ENCODE measurements around the gene TRAFD1.
"Not testable (repeated sequence)": the region's sequence is repeated elsewhere in the genome, so short reads cannot be mapped to it uniquely, and the experiment has no call there.

TRAFD1 gene

DNA sequence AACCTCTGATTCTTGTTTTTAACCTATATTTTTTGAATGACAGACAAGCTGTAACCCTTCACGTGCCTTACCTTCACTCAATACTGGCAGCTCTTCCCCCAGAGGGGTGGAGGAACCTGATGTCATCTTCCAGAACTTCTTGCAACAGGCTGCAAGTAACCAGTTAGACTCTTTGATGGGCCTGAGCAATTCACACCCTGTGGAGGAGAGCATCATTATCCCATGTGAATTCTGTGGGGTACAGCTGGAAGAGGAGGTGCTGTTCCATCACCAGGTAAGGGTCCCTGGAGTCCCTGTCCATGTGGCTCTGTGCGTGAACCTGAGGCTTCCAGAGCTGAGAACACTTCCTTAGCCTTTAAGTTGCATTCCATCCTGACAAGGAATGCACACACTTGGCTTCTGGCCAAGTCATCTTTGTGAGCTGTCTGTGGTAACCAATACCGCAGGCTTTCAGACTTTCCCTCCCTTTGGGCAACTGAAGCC lies 22.7 kb downstream of the TRAFD1 start:
- H3K27ac ChIP-seq (ENCODE audit: low read length), result no peak overlapping the region
- H3K4me3 ChIP-seq (ENCODE audit: low read length), result no peak overlapping the region
- peaks cover 58% of the 10 kb centered on the region for H3K36me3 ChIP-seq (ENCODE audit: control insufficient read depth, low read depth, low read length)
- H3K9ac ChIP-seq (ENCODE audit: low read length), result no peak overlapping the region
- H3K4me1 ChIP-seq (ENCODE audit: control insufficient read depth, low read depth, low read length), result no peaks in the 10 kb centered on the region
- no peaks in the 10 kb centered on the region for H3K27me3 ChIP-seq (ENCODE audit: control insufficient read depth, insufficient read depth, low read length)
- H3K9me3 ChIP-seq (ENCODE audit: control insufficient read depth, low read depth, low read length), result no peaks in the 10 kb centered on the region

DNA sequence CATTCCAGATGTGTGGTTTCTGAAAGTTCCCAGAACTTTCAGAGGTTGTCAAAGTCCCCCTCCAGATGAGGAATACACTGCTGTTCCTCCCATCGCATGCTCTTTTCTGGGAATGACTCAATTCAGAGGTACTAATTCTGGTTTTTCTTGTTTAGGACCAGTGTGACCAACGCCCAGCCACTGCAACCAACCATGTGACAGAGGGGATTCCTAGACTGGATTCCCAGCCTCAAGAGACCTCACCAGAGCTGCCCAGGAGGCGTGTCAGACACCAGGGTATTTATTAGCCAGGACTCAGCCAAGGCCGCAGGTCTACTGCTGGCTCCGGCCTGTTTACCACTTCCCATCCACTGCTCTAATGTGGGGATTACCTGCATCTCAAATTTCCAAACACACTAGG lies 24.2 kb downstream of the TRAFD1 start:
- no peak overlapping the region for H3K9ac ChIP-seq (ENCODE audit: low read length)
- H3K27me3 ChIP-seq (ENCODE audit: control insufficient read depth, insufficient read depth, low read length), result no peaks in the 10 kb centered on the region
- H3K27ac ChIP-seq (ENCODE audit: low read length), result no peak overlapping the region
- H3K4me3 ChIP-seq (ENCODE audit: low read length), result no peak overlapping the region
- no peaks in the 10 kb centered on the region for H3K9me3 ChIP-seq (ENCODE audit: control insufficient read depth, low read depth, low read length)
- H3K4me1 ChIP-seq (ENCODE audit: control insufficient read depth, low read depth, low read length), result no peaks in the 10 kb centered on the region
- H3K36me3 ChIP-seq (ENCODE audit: control insufficient read depth, low read depth, low read length), result peaks cover 64% of the 10 kb centered on the region

DNA sequence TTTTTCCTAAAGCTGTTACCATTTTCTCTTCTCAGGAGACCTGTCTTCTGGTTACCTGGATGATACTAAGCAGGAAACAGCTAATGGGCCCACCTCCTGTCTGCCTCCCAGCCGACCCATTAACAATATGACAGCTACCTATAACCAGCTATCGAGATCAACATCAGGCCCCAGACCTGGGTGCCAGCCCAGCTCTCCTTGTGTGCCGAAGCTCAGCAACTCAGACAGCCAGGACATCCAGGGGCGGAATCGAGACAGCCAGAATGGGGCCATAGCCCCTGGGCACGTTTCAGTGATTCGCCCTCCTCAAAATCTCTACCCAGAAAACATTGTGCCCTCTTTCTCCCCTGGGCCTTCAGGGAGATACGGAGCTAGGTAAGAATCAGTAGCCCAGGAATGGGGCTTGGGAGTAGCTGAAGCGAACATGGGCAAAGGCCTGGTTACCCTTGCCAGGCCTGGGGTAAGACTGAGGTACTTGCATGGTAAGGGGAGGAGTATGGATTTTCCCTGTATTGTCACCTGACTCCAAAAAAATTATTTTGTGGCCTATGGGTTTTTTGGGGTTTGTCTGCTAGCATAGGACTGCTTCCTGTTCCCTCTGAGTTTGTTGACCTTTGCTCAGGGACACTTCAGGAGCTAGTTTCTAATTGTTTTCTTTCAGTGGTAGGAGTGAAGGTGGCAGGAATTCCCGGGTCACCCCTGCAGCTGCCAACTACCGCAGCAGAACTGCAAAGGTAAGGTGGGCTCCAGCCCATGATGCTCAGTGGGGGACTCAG lies 26.6 kb downstream of the TRAFD1 start:
- H3K27ac ChIP-seq (ENCODE audit: low read length), result no peak overlapping the region
- H3K27me3 ChIP-seq (ENCODE audit: control insufficient read depth, insufficient read depth, low read length), result no peaks in the 10 kb centered on the region
- no peak overlapping the region for H3K9ac ChIP-seq (ENCODE audit: low read length)
- H3K9me3 ChIP-seq (ENCODE audit: control insufficient read depth, low read depth, low read length), result no peaks in the 10 kb centered on the region
- no peaks in the 10 kb centered on the region for H3K4me1 ChIP-seq (ENCODE audit: control insufficient read depth, low read depth, low read length)
- peaks cover 53% of the 10 kb centered on the region for H3K36me3 ChIP-seq (ENCODE audit: control insufficient read depth, low read depth, low read length)
- H3K4me3 ChIP-seq (ENCODE audit: low read length), result no peak overlapping the region

DNA sequence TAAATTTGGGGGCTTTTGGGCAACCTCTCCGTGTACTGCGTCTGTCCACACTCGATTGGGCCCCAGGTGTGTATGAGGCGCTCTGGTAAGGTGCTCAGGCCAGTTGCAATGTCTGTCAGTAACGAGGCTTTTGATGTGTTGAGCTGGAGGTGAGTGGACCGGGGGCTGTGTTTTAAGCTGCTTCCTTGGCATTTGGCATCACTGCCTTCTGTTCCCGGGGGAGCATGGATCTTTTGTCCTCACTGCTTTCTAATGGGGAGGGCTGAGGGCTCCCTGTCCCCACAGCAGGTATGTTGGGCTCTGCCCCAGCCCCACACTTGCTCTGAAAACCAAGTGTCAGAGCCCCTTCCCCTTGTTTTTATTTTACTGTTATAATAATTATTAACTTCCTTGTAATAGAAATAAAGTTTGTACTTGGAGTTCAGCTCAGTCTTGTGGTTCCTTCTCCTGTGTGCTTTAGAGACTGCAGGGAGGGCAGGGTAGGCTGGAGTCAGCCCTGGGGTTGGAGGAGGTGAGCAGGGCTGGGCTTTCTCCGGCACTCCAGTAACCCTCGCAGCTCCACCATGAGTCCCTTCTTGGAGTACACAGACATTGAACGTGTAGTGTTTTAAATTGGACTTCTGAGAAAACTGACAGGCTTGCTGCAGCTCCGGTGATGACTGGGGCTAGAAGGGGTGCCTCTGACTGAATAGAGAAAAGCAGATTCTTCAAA lies 28.0 kb downstream of the TRAFD1 start:
- peaks cover 49% of the 10 kb centered on the region for H3K36me3 ChIP-seq (ENCODE audit: control insufficient read depth, low read depth, low read length)
- no peak overlapping the region for H3K4me3 ChIP-seq (ENCODE audit: low read length)

DNA sequence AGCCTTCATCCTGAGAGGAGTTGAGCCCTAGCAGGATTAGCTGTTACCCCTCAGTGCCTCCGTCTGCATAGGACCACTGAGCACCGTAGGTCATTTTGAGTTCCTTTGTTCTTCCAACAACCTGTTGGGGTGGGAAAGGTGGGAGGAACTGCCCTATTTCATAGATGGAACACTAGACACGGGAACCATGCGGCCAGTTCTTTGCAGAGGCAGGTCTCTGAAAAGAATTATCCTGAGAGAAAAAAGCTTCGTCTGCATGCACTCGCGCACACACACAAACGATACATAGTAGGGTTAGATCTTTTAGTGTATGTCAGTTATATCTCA lies 28.5 kb downstream of the TRAFD1 start:
- Histone ChIP-seq H3K9me3 (ENCODE audit: control insufficient read depth, low read depth, low read length) (no peaks in the 10 kb centered on the region), H3K27ac (ENCODE audit: low read length) (no peak overlapping the region), H3K36me3 (ENCODE audit: control insufficient read depth, low read depth, low read length) (peaks cover 44% of the 10 kb centered on the region), H3K4me1 (ENCODE audit: control insufficient read depth, low read depth, low read length) (no peaks in the 10 kb centered on the region), H3K4me3 (ENCODE audit: low read length) (no peak overlapping the region), H3K27me3 (ENCODE audit: control insufficient read depth, insufficient read depth, low read length) (no peaks in the 10 kb centered on the region), H3K9ac (ENCODE audit: low read length) (no peak overlapping the region)

More for the DNA sequence above, 28.0 kb downstream of the TRAFD1 start:
- no peak overlapping the region for H3K27ac ChIP-seq (ENCODE audit: low read length)
- no peaks in the 10 kb centered on the region for H3K9me3 ChIP-seq (ENCODE audit: control insufficient read depth, low read depth, low read length)
- H3K27me3 ChIP-seq (ENCODE audit: control insufficient read depth, insufficient read depth, low read length), result no peaks in the 10 kb centered on the region
- H3K9ac ChIP-seq (ENCODE audit: low read length), result no peak overlapping the region
- no peaks in the 10 kb centered on the region for H3K4me1 ChIP-seq (ENCODE audit: control insufficient read depth, low read depth, low read length)

DNA sequence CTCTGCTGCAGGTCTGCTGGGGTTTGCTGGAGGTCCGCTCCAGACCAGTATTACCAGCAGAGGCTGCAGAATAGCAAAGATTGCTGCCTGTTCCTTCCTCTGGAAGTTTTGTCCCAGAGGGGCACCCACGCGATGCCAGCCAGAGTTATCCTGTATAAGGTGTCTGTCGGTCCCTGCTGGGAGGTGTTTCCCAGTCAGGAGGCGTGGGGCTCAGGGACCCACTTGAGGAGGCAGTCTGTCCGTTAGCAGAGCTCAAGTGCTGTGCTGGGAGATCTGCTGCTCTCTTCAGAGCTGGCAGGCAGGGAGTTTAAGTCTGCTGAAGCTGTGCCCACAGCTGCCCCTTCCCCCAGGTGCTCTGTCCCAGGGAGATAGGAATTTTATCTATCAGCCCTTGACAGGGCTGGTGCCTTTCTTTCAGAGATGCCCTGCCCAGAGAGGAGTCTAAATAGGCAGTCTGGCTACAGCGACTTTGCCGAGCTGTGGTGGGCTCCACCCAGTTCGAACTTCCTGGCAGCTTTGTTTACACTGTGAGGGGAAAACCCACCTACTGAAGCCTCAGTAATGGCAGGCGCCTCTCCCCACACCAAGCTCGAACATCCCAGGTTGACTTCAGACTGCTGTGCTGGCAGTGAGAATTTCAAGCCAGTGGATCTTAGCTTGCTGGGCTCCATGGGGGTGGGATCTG lies 33.2 kb downstream of the TRAFD1 start:
- H3K9me3 ChIP-seq (ENCODE audit: control insufficient read depth, low read depth, low read length); H3K9ac ChIP-seq (ENCODE audit: low read length); H3K4me3 ChIP-seq (ENCODE audit: low read length); H3K36me3 ChIP-seq (ENCODE audit: control insufficient read depth, low read depth, low read length); H3K27ac ChIP-seq (ENCODE audit: low read length); H3K27me3 ChIP-seq (ENCODE audit: control insufficient read depth, insufficient read depth, low read length); H3K4me1 ChIP-seq (ENCODE audit: control insufficient read depth, low read depth, low read length): not testable (repeated sequence)

DNA sequence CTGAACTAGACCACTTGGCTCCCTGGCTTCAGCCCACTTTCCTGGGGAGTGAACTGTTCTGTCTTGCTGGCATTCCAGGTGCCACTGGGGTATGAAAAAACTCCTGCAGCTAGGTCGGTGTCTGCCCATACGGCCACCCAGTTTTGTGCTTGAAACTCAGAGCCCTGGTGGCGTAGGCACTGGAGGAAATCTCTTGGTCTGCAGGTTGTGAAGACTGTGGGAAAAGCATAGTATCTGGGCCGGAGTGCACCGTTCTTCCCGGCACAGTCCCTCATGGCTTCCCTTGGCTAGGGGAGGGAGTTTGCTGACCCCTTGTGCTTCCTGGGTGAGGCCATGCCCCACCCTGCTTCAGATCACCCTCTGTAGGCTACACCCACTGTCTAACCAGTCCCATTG lies 33.8 kb downstream of the TRAFD1 start:
- Histone ChIP-seq H3K9me3 (ENCODE audit: control insufficient read depth, low read depth, low read length) (no peaks in the 10 kb centered on the region), H3K36me3 (ENCODE audit: control insufficient read depth, low read depth, low read length) (peaks cover under 1% of the 10 kb centered on the region), H3K9ac (ENCODE audit: low read length) (no peak overlapping the region), H3K27ac (ENCODE audit: low read length) (no peak overlapping the region), H3K4me1 (ENCODE audit: control insufficient read depth, low read depth, low read length) (no peaks in the 10 kb centered on the region), H3K4me3 (ENCODE audit: low read length) (no peak overlapping the region), H3K27me3 (ENCODE audit: control insufficient read depth, insufficient read depth, low read length) (no peaks in the 10 kb centered on the region)

DNA sequence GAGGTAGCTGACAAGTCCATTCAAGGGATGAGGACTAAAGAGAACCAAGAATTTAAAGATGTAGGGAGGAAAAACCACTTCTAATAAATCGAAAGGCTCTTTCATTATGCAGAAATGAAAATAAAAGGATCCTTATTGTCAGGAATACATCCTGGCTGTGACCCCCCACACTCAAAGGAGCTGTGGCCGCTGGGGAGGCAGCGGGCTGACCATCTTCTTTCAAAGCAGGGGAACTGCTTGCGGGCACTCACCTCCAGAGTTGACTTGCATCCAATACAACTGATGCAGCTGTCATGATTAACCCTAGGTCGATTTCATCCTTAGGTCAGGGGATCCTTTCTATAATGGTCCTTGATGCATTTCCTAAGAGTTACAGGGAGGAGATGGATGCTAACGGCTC lies 35.3 kb downstream of the TRAFD1 start:
- Histone ChIP-seq H3K27ac (ENCODE audit: low read length) (no peak overlapping the region), H3K9ac (ENCODE audit: low read length) (no peak overlapping the region), H3K36me3 (ENCODE audit: control insufficient read depth, low read depth, low read length) (no peaks in the 10 kb centered on the region), H3K4me3 (ENCODE audit: low read length) (no peak overlapping the region), H3K9me3 (ENCODE audit: control insufficient read depth, low read depth, low read length) (no peaks in the 10 kb centered on the region), H3K27me3 (ENCODE audit: control insufficient read depth, insufficient read depth, low read length) (no peaks in the 10 kb centered on the region), H3K4me1 (ENCODE audit: control insufficient read depth, low read depth, low read length) (no peaks in the 10 kb centered on the region)

DNA sequence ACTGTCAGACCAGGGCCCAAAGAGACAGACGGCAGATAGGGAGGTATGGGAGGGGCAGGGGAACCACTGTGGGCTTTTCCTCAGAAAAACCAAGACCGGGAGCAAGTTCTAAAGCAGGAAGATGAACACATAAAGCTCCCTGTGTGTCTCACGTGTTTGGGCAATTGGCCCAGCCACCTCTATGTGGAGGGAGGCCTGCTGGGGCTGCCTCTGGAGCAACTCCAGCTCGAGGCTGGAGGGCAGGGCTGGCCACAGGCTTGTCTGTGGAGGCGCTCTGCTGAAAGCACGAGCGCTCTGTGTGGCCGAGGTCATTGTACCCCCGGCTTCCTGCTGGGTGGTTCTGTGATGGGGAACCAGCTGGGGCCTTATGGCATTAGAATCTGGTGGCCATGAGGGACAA lies 36.4 kb downstream of the TRAFD1 start:
- H3K9ac ChIP-seq (ENCODE audit: low read length), result no peak overlapping the region

DNA sequence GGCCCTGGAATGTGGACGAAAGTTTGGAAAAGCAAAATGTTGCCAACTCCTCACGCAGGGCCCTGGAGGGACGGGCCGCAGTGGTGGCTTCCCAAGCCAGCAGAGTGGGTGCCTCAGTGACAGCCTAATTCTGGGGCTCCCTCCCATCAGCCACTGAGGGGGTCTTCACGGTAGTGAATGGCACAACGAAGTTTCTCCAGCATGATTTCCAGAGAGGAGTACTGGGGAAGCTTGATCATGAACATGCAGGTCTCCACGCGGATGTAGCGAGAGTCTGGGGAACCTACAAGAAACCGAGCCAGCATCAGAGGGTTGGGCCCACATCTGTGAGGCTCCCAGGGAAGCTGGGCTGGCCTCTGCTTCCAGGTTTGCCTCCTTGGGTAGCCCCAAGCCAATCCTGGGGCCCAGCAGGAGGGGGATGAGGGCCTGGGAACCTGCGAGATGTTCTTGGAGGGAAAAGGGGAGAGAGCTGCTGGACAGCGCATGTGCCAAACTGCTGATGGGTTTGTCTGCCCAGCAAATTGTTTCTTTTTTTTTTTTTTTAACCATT lies 37.0 kb downstream of the TRAFD1 start:
- Histone ChIP-seq H3K27ac (ENCODE audit: low read length) (no peak overlapping the region), H3K27me3 (ENCODE audit: control insufficient read depth, insufficient read depth, low read length) (no peaks in the 10 kb centered on the region), H3K9me3 (ENCODE audit: control insufficient read depth, low read depth, low read length) (no peaks in the 10 kb centered on the region), H3K36me3 (ENCODE audit: control insufficient read depth, low read depth, low read length) (no peaks in the 10 kb centered on the region), H3K4me3 (ENCODE audit: low read length) (no peak overlapping the region), H3K4me1 (ENCODE audit: control insufficient read depth, low read depth, low read length) (no peaks in the 10 kb centered on the region), H3K9ac (ENCODE audit: low read length) (no peak overlapping the region)

More for the DNA sequence above, 36.4 kb downstream of the TRAFD1 start:
- Histone ChIP-seq H3K9me3 (ENCODE audit: control insufficient read depth, low read depth, low read length) (no peaks in the 10 kb centered on the region), H3K36me3 (ENCODE audit: control insufficient read depth, low read depth, low read length) (no peaks in the 10 kb centered on the region), H3K27ac (ENCODE audit: low read length) (no peak overlapping the region), H3K27me3 (ENCODE audit: control insufficient read depth, insufficient read depth, low read length) (no peaks in the 10 kb centered on the region), H3K4me1 (ENCODE audit: control insufficient read depth, low read depth, low read length) (no peaks in the 10 kb centered on the region), H3K4me3 (ENCODE audit: low read length) (no peak overlapping the region)

DNA sequence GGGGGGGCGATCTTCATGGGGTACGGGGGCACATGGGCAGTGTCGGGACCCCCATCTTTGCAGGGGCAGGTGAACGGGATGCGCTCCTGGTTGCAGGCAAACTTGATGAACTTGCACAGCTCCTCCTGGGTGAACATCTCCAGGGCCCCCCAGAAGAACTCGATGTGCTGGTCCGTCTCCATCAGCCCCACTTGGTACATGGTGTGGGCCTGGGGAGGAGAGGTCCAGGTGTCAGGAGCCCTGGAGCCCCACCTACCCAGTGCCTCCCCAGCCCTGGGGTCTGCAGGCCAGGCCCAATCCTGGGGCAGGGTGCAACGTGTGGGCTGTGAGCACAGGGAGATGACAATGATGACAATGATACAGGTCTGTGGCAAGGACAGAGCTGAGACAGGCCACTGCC lies 37.7 kb downstream of the TRAFD1 start:
- Histone ChIP-seq H3K9me3 (ENCODE audit: control insufficient read depth, low read depth, low read length) (no peaks in the 10 kb centered on the region), H3K9ac (ENCODE audit: low read length) (no peak overlapping the region), H3K4me3 (ENCODE audit: low read length) (no peak overlapping the region), H3K27ac (ENCODE audit: low read length) (no peak overlapping the region), H3K36me3 (ENCODE audit: control insufficient read depth, low read depth, low read length) (no peaks in the 10 kb centered on the region), H3K27me3 (ENCODE audit: control insufficient read depth, insufficient read depth, low read length) (no peaks in the 10 kb centered on the region), H3K4me1 (ENCODE audit: control insufficient read depth, low read depth, low read length) (no peaks in the 10 kb centered on the region)
